H9 (cell line): ENCODE data around the gene GPR137B. TPM values are rescaled to one million over a fixed set of nuclear protein-coding genes. Genes with fewer than 3 reads are reported as not detected.

Experiments
- DNase-seq: peaks from one replicate; pipeline ENCODE4 v3.0.0-alpha.2; 2017
- H2AFZ ChIP-seq: one replicate; pipeline ENCODE4 v1.6.1; 2013; ENCODE audit warnings: mild to moderate bottlenecking, low read length, control low read depth, moderate library complexity
- H2AK5ac ChIP-seq: 2 replicates; pipeline ENCODE4 v1.6.1; 2013; ENCODE audit warnings: low read length, control low read depth, mixed read lengths; ENCODE audit not compliant: insufficient read length
- H2BK120ac ChIP-seq: one replicate; pipeline ENCODE4 v1.6.1; 2013; ENCODE audit warnings: low read depth, mild to moderate bottlenecking, low read length, control low read depth, inconsistent platforms; ENCODE audit not compliant: poor library complexity, severe bottlenecking
- H2BK12ac ChIP-seq: 2 replicates; pipeline ENCODE4 v1.6.1; 2013; ENCODE audit warnings: low read length, control low read depth, mixed read lengths, low read depth; ENCODE audit not compliant: insufficient read length
- H2BK15ac ChIP-seq: 2 replicates; pipeline ENCODE4 v1.6.1; 2013; ENCODE audit warnings: low read depth, low read length, control low read depth
- H2BK20ac ChIP-seq: one replicate; pipeline ENCODE4 v1.6.1; 2013; ENCODE audit warnings: low read depth, mild to moderate bottlenecking, low read length, control low read depth, inconsistent platforms; ENCODE audit not compliant: poor library complexity, severe bottlenecking
- H2BK5ac ChIP-seq: 2 replicates; pipeline ENCODE4 v1.6.1; 2013; ENCODE audit warnings: low read length, control low read depth, mixed read lengths; ENCODE audit not compliant: insufficient read length
- H3K14ac ChIP-seq: 2 replicates; pipeline ENCODE4 v1.6.1; 2013; ENCODE audit warnings: low read length, control low read depth; ENCODE audit not compliant: insufficient read depth
- H3K18ac ChIP-seq: 2 replicates; pipeline ENCODE4 v1.6.1; 2013; ENCODE audit warnings: low read depth, mild to moderate bottlenecking, mixed read lengths, low read length, control low read depth; ENCODE audit not compliant: insufficient read length
- H3K23ac ChIP-seq: 2 replicates; pipeline ENCODE4 v1.6.1; 2013; ENCODE audit warnings: low read length, control low read depth, mixed read lengths, low read depth; ENCODE audit not compliant: insufficient read length
- H3K23me2 ChIP-seq: 2 replicates; pipeline ENCODE4 v1.6.1; 2013; ENCODE audit warnings: low read depth, mild to moderate bottlenecking, mixed read lengths, low read length, control low read depth; ENCODE audit not compliant: insufficient read length, poor library complexity, severe bottlenecking
- H3K27ac ChIP-seq: 2 replicates; pipeline ENCODE4 v1.5.1; 2013; ENCODE audit warnings: low read length, control low read depth, mixed read lengths, low read depth; ENCODE audit not compliant: insufficient read length
- H3K27me3 ChIP-seq: 2 replicates; pipeline ENCODE4 v1.6.1; 2013; ENCODE audit warnings: low read length, control low read depth, inconsistent platforms; ENCODE audit not compliant: insufficient read depth
- H3K4ac ChIP-seq: 2 replicates; pipeline ENCODE4 v1.6.1; 2013; ENCODE audit warnings: low read depth, mild to moderate bottlenecking, control low read depth, inconsistent platforms, low read length, moderate library complexity
- H3K4me1 ChIP-seq: 2 replicates; pipeline ENCODE4 v1.6.1; 2013; ENCODE audit warnings: low read length, control low read depth, inconsistent platforms; ENCODE audit not compliant: insufficient read depth
- H3K4me2 ChIP-seq: 2 replicates; pipeline ENCODE4 v1.6.1; 2013; ENCODE audit warnings: low read length, control low read depth, mixed read lengths; ENCODE audit not compliant: insufficient read length, insufficient read depth
- H3K56ac ChIP-seq: 2 replicates; pipeline ENCODE4 v1.6.1; 2013; ENCODE audit warnings: low read depth, mild to moderate bottlenecking, mixed read lengths, low read length, control low read depth; ENCODE audit not compliant: insufficient read length
- H3K79me1 ChIP-seq: 2 replicates; pipeline ENCODE4 v1.6.1; 2013; ENCODE audit warnings: low read depth, mild to moderate bottlenecking, moderate library complexity, low read length, control low read depth, inconsistent platforms; ENCODE audit not compliant: insufficient read depth, poor library complexity, severe bottlenecking
- H3K79me2 ChIP-seq: 2 replicates; pipeline ENCODE4 v1.6.1; 2013; ENCODE audit warnings: low read length, control low read depth, inconsistent platforms; ENCODE audit not compliant: insufficient read depth
- H3K9ac ChIP-seq: 2 replicates; pipeline ENCODE4 v1.6.1; 2013; ENCODE audit warnings: low read length, control low read depth, mixed read lengths; ENCODE audit not compliant: insufficient read length; ENCODE audit errors: extremely low read depth
- H3K9me3 ChIP-seq: one replicate; pipeline ENCODE4 v1.6.1; 2013; ENCODE audit warnings: low read depth, low read length, inconsistent platforms; ENCODE audit not compliant: control insufficient read depth
- H3T11ph ChIP-seq: one replicate; pipeline ENCODE4 v1.6.1; 2013; ENCODE audit warnings: mild to moderate bottlenecking, low read length, control low read depth, inconsistent platforms
- H4K20me1 ChIP-seq: one replicate; pipeline ENCODE4 v1.6.1; 2013; ENCODE audit not compliant: control insufficient read depth, insufficient read length, insufficient read depth
- H4K5ac ChIP-seq: 2 replicates; pipeline ENCODE4 v1.6.1; 2013; ENCODE audit warnings: low read depth, mild to moderate bottlenecking, mixed read lengths, low read length, control low read depth; ENCODE audit not compliant: insufficient read length
- H4K8ac ChIP-seq: replicated peaks from 2 replicates; pipeline ENCODE4 v1.6.1; 2013; ENCODE audit warnings: low read length, control low read depth, mixed read lengths, low read depth; ENCODE audit not compliant: insufficient read length
- H4K91ac ChIP-seq: 2 replicates; pipeline ENCODE4 v1.6.1; 2013; ENCODE audit warnings: low read depth, mild to moderate bottlenecking, moderate library complexity, mixed read lengths, low read length, control low read depth; ENCODE audit not compliant: insufficient read length
- H3K27ac Mint-ChIP-seq, 3 experiments: 2 replicates in 2 of 3; 3 replicates in 1 of 3; pipeline ENCODE4 v1.8.0; 2020 to 2021; ENCODE audit warnings: mixed read lengths in 3 of 3, mild to moderate bottlenecking in 1 of 3, moderate library complexity in 1 of 3
- H3K27me3 Mint-ChIP-seq: 2 replicates; pipeline ENCODE4 v1.8.0; 2021; ENCODE audit warnings: low read depth, mild to moderate bottlenecking, moderate library complexity, mixed read lengths
- H3K36me3 Mint-ChIP-seq, 3 experiments: 2 replicates in 2 of 3; 3 replicates in 1 of 3; pipeline ENCODE4 v1.8.0; 2020 to 2021; ENCODE audit warnings: low read depth in 3 of 3, mixed read lengths in 3 of 3; ENCODE audit not compliant: insufficient read depth in 1 of 3
- H3K4me1 Mint-ChIP-seq, 2 experiments: 2 replicates each; pipeline ENCODE4 v1.8.0; 2020; ENCODE audit warnings: mixed read lengths in 2 of 2
- H3K4me3 Mint-ChIP-seq, 2 experiments: 2 replicates in 1 of 2; 3 replicates in 1 of 2; pipeline ENCODE4 v1.8.0; 2020 to 2021; ENCODE audit warnings: mild to moderate bottlenecking in 2 of 2, mixed read lengths in 2 of 2, moderate library complexity in 1 of 2
- H3K9me3 Mint-ChIP-seq, 2 experiments: 2 replicates in 1 of 2; 3 replicates in 1 of 2; pipeline ENCODE4 v1.8.0; 2020; ENCODE audit warnings: mild to moderate bottlenecking in 2 of 2, mixed read lengths in 2 of 2, moderate library complexity in 1 of 2
- WGBS: extraction: QIAGEN DNeasy Blood & Tissue Kit; methylation state at CpG from one replicate; pipeline ENCODE4 v1.1.7; 2013; ENCODE audit warnings: missing lambda C conversion rate, low lambda C conversion rate, mixed read lengths; ENCODE audit not compliant: insufficient read length; ENCODE audit errors: extremely low coverage; 5-methylcytosine and 5-hydroxymethylcytosine counted together
- total RNA-seq: library from RNA; stranded (reverse); gene quantifications from 2 replicates; pipeline ENCODE4 v1.2.1, GENCODE V29; 2021
- TF ChIP-seq, protein P1 (sequence below): fragments of 200-600 bp; sonication (generic); conservative IDR thresholded peaks from 3 replicates; pipeline ENCODE4 v1.8.0; 2021; ENCODE audit warnings: antibody characterized with exemption, mild to moderate bottlenecking

GPR137B gene
- total RNA-seq, 1 experiment from 2014 or later = 5.9 TPM

GRCh38 chr1:236253119-236253518, 110.8 kb downstream of the GPR137B start:
- no peak overlapping the region for H2BK15ac ChIP-seq
- no peaks in the 10 kb centered on the region for H3K23me2 ChIP-seq
- no peak overlapping the region for H3K18ac ChIP-seq
- H3K4me1 Mint-ChIP-seq = no peaks in the 10 kb centered on the region
- H2BK12ac ChIP-seq = no peak overlapping the region
- no peak overlapping the region for H3K27ac ChIP-seq
- TF ChIP-seq, protein P1, sequence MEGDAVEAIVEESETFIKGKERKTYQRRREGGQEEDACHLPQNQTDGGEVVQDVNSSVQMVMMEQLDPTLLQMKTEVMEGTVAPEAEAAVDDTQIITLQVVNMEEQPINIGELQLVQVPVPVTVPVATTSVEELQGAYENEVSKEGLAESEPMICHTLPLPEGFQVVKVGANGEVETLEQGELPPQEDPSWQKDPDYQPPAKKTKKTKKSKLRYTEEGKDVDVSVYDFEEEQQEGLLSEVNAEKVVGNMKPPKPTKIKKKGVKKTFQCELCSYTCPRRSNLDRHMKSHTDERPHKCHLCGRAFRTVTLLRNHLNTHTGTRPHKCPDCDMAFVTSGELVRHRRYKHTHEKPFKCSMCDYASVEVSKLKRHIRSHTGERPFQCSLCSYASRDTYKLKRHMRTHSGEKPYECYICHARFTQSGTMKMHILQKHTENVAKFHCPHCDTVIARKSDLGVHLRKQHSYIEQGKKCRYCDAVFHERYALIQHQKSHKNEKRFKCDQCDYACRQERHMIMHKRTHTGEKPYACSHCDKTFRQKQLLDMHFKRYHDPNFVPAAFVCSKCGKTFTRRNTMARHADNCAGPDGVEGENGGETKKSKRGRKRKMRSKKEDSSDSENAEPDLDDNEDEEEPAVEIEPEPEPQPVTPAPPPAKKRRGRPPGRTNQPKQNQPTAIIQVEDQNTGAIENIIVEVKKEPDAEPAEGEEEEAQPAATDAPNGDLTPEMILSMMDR = no peak
- H4K8ac ChIP-seq = no peak overlapping the region
- H3K4me2 ChIP-seq = no peak overlapping the region
- H3K27me3 ChIP-seq = no peaks in the 10 kb centered on the region
- no peaks in the 10 kb centered on the region for H3K9me3 ChIP-seq
- no peak for DNase-seq
- no peak overlapping the region for H3K14ac ChIP-seq
- H3K27me3 Mint-ChIP-seq = no peaks in the 10 kb centered on the region; the same call in 1 of the 2 replicates
- no peak overlapping the region for H4K91ac ChIP-seq
- no peaks in the 10 kb centered on the region for H3K79me1 ChIP-seq
- no peaks in the 10 kb centered on the region for H3K79me2 ChIP-seq
- no peak overlapping the region for H4K5ac ChIP-seq
- WGBS = no CpG with 5 or more reads among the region's 1 CpG
- H3K4ac ChIP-seq = no peak overlapping the region
- no peaks in the 10 kb centered on the region for H3K4me1 ChIP-seq
- no peak overlapping the region for H3K27ac Mint-ChIP-seq
- no peak overlapping the region for H3K4me3 Mint-ChIP-seq
- H3K9ac ChIP-seq = no peak overlapping the region
- no peak overlapping the region for H2BK5ac ChIP-seq
- no peak overlapping the region for H3K56ac ChIP-seq
- no peak overlapping the region for H2BK20ac ChIP-seq
- no peak overlapping the region for H3K23ac ChIP-seq
- H4K20me1 ChIP-seq = no peaks in the 10 kb centered on the region
- no peak overlapping the region for H2BK120ac ChIP-seq
- no peak overlapping the region for H3T11ph ChIP-seq
- peaks cover 9% of the 10 kb centered on the region in 2 experiments for H3K9me3 Mint-ChIP-seq
- peaks cover 7 to 9% (median 7%) of the 10 kb centered on the region in 3 experiments for H3K36me3 Mint-ChIP-seq
- H2AK5ac ChIP-seq = no peak overlapping the region
- no peak overlapping the region for H2AFZ ChIP-seq
